HCT116 (cell line): ENCODE measurements around the gene AQP4.

ENCODE experiments used
- CBX3 ChIP-seq: IDR thresholded peaks from 2 replicates; pipeline ENCODE4 v1.6.1; 2012; ENCODE audit warnings: low read depth
- CEBPB ChIP-seq: IDR thresholded peaks from 2 replicates; pipeline ENCODE4 v1.6.1; 2012; ENCODE audit warnings: low read depth
- CTCF ChIP-seq, 3 experiments: fragments of 200-600 bp in 1 of 3; sonication (generic) in 1 of 3; IDR thresholded peaks in 2 of 3; conservative IDR thresholded peaks in 1 of 3; 2 replicates each; pipeline ENCODE4 v1.5.1; 2012 to 2017; ENCODE audit warnings: low read depth in 2 of 3, low read length in 2 of 3, antibody characterized with exemption in 1 of 3, borderline replicate concordance in 1 of 3, control low read depth in 1 of 3, mild to moderate bottlenecking in 1 of 3, mixed read lengths in 1 of 3, mixed run types in 1 of 3, moderate library complexity in 1 of 3; ENCODE audit not compliant: insufficient read depth in 1 of 3
- EGR1 ChIP-seq: IDR thresholded peaks from 2 replicates; pipeline ENCODE4 v1.6.1; 2012; ENCODE audit warnings: low read depth
- EZH2 ChIP-seq: fragments of 200-600 bp; sonication (generic); IDR thresholded peaks from 2 replicates; pipeline ENCODE4 v1.6.1; 2017; ENCODE audit warnings: antibody characterized with exemption, mixed run types
- FOSL1 ChIP-seq: IDR thresholded peaks from 2 replicates; pipeline ENCODE4 v1.6.1; 2012; ENCODE audit warnings: low read depth
- MAX ChIP-seq: IDR thresholded peaks from 2 replicates; pipeline ENCODE4 v1.6.1; 2012
- POLR2A ChIP-seq: IDR thresholded peaks from 2 replicates; pipeline ENCODE4 v1.7.0; 2011; ENCODE audit warnings: borderline replicate concordance; ENCODE audit not compliant: insufficient read depth, insufficient read length; ENCODE audit errors: extremely low read depth
- REST ChIP-seq: IDR thresholded peaks from 2 replicates; pipeline ENCODE4 v1.6.1; 2012; ENCODE audit warnings: low read depth

GRCh38 chr18:26888259-26888658, 22.8 kb upstream of the AQP4 start:
- no peak for TF ChIP-seq CTCF (IDR thresholded peaks at IDR 0.05 in 2 of 3, conservative IDR thresholded peaks at IDR 0.05 in 1 of 3; ENCODE audit: borderline replicate concordance in 1 of 3, insufficient read depth in 1 of 3, low read depth in 2 of 3, low read length in 2 of 3)
- no peak for TF ChIP-seq FOSL1
- no peak for TF ChIP-seq POLR2A
- TF ChIP-seq EGR1: no peak
- TF ChIP-seq MAX: no peak
- TF ChIP-seq EZH2: no peak
- TF ChIP-seq CEBPB: no peak
- no peak for TF ChIP-seq REST
- TF ChIP-seq CBX3: no peak
